CD4-positive, alpha-beta T cell treated with Interleukin-17A for 4 hours (primary cell): Measurements from ENCODE around the gene ACOX1.

Experiments
- DNase-seq: peaks from one replicate; pipeline ENCODE4 v3.0.0-alpha.2; 2020; ENCODE audit warnings: mixed read lengths

The ACOX1 gene

DNA sequence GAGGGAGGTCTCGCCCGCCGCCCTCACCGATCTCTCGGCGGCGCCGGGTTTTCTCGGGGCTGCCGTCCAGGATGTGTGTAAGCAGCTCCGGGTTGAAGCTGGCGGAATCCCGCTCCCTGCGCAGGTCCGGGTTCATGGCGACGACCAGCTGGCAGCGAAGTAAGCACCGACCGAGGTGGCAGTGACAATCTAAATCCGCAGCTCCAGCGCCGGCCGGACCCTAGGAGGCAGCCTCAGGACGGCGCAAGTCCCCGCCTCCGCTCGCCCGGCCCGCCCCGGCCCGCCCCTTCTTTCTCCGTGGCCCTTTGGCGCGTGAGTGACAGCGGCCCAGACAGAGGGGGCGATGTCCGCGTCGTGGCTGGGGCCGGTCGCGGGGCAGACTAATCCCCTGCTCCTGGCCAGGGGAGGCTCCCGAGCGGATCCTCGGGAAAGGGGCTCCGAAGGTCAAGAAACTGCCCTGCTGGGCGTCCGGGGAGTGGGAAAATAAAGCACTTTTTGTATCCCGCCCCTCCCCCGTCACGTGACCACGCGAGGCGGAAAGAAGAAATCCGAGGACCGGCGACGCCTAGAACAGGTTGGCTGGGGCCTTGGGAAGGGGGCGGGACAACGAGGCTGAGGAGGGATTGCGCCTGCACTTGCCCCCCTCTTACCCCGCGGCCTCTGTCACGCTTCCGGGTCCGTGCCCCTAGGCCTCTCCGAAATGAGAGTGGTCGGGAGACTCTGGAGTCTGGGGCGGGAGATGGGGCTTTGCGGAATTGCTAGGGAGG lies at the start of gene ACOX1, which contains the start of gene TEN1:
Gene ACOX1, minus strand, starts transcription at position 229 of the 767 bp plus-strand sequence. Its CDS starts 93 bp downstream, at position 136.
Gene TEN1, plus strand, starts transcription at position 303 of the 767 bp plus-strand sequence. CDS start 6,953 bp downstream, outside the sequence.
- DNase-seq: peak; percentile 97

DNA sequence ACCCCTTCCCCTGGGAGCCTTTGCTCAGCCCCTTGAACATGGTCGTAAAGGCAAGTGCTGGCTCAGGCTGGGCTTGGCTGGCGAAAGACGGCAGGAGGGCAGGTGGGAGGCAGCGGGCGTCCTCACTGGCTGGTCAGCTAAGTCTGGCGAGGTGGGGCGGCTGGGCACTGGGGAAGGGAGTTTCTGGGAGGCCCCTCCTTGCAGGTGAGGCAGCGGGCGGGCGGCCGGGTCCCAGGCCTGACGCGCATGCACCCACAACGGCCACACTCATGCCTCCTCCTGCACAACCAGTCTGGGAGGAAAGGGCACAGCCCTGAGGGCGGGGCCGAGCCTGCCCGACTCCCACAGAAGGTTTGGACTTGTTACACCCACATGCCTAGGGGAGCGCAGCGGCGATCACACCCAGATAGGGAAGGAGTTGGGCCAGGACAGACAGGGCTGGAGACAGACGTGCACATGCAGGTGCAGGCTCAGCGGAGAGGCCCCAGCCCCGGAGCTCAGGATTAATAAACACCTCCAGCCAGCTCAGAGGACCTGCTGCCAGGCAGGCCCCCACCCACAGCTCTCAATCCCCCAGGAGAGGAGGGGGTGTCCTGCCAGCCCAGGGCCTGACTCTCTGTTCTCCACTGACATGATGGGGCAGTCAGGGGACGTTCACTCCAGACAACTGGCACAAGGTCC lies 48.3 kb upstream of the ACOX1 start, which contains the start of gene EVPL:
Gene EVPL, minus strand, starts transcription at position 148 of the 681 bp plus-strand sequence. Its CDS starts 108 bp downstream, at position 40.
- no peak for DNase-seq

- DNase-seq: no peak
These were observed 47.8 kb upstream of the ACOX1 start for GRCh38 chr17:76026714-76027158.

GRCh38 chr17:76025294-76025693 lies 46.3 kb upstream of the ACOX1 start:
- DNase-seq: no peak

GRCh38 chr17:76024353-76024752 lies 45.4 kb upstream of the ACOX1 start:
- no peak for DNase-seq

DNA sequence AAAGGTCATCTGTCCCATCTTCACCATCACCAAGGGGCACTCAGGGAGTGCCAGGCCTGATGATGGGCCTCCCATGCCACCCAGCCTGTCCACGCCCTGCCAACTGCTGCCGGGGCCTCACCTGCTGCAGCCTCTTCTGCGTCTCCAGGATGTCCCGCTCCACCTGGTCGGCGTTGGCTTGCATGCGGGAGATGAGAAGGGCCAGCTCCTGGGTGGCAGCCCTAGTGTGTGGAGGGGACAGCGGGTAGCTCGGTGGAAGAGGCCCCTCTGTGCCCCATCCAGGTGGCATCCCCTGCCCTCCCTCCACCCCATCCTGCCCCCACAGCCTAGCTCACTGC lies 44.9 kb upstream of the ACOX1 start:
- no peak for DNase-seq

- DNase-seq: no peak
These were observed 44.3 kb upstream of the ACOX1 start for GRCh38 chr17:76022973-76023899.

DNA sequence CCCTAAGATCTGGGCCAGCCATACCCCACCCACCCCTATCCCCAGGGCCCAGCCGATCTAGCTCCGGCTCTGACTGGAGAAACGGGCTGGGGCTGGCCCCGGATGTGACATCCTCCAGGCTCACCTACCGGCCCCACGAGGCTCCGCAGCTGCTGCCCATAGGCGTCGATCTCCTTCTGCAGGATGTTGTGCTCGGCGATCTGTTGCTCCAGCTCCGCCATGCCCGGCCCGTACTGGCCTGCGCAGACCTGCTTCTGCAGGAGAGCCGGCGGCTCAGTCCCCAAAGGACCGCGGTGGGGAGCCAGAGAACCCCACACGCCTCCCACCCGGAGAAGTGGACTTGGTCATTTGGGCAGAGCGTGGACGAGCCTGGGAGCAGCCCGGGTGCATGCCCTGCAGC lies 43.3 kb upstream of the ACOX1 start:
- no peak for DNase-seq

DNA sequence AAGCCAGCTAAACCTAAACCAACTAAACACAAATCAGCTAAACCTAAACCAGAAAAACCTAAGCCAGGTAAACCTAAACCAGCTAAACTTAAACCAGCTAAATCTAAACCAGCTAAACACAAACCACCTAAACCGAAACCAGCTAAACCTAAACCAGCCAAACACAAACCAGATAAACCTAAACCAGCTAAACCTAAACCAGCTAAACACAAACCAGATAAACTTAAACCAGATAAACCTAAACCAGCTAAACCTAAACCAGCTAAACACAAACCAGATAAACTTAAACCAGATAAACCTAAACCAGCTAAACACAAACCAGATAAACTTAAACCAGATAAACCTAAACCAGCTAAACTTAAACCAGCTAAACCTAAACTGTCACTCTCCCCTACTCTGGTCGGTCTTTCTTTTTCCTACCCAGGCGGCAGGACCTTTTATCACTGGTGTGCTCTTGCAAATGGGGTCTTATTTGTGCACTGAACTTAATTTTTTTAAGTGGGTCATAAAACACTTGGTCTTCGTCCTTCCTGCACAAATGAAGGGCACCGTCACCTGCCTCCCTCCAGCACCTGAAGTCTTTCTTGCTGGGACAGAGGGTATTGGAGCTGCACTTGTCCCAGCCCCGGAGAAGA lies 41.0 kb upstream of the ACOX1 start:
- DNase-seq: no peak

DNA sequence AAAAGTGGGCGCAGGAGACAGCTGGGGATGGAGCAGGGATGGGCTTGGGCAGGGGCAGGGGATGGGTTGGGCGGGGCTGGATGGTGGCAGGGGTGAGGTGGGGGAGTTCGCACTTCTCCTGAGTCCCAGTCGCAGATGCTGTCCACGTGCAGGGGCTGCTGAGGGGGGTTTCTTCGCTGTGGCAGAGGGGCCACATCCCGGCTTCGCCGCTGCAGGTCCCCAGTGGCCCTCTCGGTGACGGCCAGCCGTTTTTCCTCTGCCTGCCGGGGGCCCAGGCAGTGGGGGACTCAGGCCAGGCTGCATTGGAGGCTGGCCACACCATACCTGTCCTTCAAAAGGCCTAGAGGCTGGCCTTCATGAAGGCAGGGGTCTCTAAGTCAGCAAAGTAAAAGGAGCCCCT lies 39.8 kb upstream of the ACOX1 start:
- DNase-seq: no peak

GRCh38 chr17:76018340-76018680 lies 39.3 kb upstream of the ACOX1 start:
- DNase-seq: no peak

DNA sequence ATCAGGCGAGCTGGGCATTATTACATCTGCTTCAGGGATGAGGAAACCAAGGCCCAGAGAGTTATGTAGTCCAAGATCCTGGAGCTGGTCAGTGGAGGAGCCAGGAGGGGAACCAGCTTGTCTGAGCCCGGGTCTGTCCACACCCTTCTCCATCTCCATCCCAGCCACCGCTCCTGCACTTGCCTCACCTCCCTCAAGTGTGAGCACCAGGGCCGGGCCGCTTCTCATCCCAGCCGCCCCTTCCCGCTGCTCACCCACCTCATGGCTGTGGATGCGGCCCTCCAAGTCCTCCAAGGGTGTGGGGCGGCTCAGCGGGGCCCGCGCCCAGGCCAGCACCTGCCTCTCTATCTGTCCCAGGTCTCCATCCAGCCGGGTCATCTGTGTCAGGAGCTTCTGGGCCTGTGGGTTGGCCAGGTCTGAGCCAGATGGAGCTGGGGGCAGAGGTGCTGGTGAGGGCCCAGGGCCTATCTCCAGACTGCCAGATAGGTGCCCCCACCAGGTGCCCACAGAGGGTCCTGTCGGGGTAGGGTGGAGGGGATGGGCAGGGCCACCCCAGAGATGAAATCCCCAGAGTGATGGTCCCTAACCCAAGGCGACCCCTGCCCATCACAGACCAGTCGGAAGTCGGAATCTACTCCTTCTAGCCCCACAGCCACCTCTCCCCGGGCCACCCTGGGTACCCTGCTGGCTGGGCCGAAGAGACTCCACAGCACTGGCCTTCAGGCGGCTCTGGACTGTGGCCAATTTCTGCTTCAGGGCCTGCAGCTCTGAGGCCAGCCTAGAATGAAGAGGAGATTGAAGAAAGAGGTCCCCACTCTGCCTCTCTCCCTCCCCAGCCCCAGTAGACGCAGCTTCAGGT lies 38.7 kb upstream of the ACOX1 start:
- DNase-seq: no peak

DNA sequence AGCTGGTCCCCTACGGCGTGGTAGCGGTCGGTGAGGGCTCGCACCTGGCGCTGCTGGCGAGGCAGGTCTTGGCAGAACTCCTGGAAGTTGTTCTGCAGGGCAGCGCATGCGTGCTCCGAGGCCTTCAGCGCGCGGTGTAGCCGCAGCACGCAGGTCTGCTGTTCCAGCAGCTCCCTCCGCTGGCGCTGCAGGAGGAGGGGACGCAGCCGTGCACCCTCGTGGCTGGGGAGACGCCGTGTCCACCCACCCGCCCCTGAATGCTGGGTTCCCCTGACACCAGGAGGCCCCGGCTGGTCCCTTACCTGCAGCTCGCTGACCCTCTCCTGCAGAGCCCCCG lies 35.9 kb upstream of the ACOX1 start:
- DNase-seq: no peak

DNA sequence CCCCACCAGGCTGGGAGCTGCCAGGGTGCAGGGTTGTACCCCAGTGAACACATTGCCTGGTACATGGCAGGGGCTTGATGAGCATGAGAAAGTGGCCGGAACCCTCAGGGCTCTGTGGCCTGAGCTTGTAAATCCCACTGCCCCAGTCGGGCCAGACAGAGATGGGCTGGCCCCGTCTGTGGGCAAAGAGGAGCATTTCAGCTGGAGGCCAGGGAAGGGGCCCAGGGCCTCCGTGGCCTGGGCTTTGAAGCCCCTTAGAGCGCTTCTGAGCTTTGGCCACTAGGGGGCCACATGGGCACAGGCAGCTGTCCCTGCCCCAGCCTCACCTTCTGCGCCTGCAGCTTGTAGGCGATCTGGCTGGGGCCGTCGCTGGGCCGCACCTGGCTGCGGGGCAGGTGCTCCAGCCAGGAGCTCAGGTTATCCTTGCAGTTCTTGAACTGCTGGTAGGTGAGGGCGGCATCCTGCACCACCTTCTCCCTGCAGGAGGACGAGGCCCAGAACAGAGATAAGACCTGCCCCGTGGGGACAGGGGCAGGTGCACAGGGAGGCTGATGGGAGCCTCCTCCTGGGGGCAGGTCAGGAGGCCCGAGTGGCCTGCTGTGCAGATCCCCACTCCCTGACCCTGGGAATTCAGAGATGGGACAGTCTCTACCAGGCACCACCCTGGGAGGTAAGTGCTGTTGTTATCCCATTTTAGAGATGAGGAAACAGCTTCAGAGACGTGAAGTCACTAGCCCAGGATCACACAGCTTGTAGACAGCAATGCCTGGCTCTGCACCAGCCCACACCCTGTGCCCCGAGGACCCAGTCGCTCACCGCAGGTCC lies 35.3 kb upstream of the ACOX1 start:
- DNase-seq: peak; percentile 86

- DNase-seq: no peak
These were observed 34.5 kb upstream of the ACOX1 start for GRCh38 chr17:76013377-76013932.

- DNase-seq: no peak
These were observed 33.0 kb upstream of the ACOX1 start for GRCh38 chr17:76011951-76012350.

DNA sequence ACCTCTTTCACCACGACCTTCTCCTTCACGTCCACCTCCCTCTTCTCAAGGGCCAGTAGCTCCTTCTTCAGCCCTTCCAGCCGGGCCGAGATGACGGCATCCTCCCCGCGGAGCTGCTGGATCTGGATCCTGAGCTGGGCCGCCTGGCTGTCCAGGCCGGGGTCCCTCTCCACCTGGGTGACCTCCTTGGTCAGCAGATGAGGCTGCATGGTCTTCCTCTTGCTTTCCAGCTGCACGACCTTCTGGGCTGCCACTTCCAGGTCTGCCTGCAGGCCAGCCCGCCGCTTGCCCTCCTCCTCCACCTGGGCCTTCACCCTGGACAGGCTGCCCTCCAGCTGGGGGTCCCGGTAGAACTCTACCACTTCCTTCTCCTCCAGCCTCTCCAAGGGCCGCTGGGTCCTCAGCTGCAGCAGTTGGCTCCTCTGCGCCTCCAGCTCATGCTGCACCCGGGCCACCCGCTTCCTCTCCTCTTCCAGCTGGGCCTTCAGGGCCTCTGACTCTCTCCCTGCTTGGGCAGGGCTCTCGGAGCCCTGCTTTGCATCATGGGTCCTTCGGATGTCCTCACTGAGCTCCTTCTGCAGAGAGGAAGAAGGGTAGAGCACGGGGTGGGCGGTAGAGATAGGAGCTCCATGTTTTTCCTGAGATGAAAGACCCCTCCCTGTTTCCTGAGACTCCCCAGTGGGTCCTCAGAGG lies 31.1 kb upstream of the ACOX1 start:
- no peak for DNase-seq

- DNase-seq: no peak
These were observed 30.5 kb upstream of the ACOX1 start for GRCh38 chr17:76009447-76009846.

DNA sequence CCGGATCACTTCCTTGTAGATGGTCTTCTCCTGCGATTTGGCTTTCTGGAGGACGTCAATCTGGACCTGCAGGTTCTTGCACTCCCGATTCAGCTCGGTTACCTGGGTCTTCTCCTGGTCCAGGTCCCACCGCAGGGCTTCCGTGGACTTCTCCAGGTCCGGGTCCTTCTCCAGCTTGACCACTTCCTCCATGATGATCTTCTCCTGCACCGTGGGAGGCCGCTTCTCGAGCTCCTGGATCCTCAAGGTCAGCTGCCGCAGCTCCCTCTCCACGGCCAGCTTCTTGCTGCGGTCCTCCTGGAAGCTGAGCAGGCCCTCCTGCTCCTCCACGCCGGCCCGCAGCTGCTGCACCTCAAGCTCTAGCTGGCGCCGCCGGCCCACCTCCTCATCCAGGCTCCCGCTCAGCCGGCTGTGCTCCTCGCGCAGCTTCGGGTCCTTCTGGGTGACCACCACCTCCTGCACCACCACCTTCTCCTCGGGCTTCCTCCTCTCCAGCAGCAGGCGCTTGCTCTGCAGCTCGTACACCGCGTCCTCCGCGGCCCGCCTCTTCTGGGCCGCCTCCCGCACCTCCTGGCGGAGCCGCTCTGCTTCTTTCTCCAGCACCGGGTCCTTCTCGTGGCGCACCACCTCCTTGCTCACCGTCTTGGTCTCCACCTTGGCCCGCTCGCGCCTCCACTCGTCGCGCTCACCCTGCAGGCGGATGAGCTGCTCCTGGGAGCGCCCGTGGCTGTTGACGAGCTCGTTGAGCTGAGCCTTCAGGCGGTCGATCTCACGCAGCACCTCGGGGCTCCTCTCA lies 29.9 kb upstream of the ACOX1 start:
- DNase-seq: no peak
